Caco-2 (cell line): ENCODE results near the gene HTR1D. TPM values are rescaled to one million over a fixed set of nuclear protein-coding genes. Genes with fewer than 3 reads are reported as not detected.

Source experiments
- BruUV-seq: library from RNA; stranded (reverse); fragments of 400-500 nt; replicated peaks from 2 replicates; lab custom pipeline; 2021; lab: Mats Ljungman, UMichigan
- CTCF ChIA-PET: fragments of 300-600 bp; sonication (Branson Sonifier 250); formaldehyde crosslinking; loops from one replicate; lab custom pipeline; 2022; ENCODE audit warnings: antibody characterized with exemption; lab: Charles Lee
- POLR2A ChIA-PET: fragments of 300-600 bp; sonication (Branson Sonifier 250); formaldehyde crosslinking; loops from one replicate; lab custom pipeline; 2022; ENCODE audit warnings: antibody characterized with exemption; lab: Charles Lee
- DNase-seq, 2 experiments: peaks; one replicate each; pipeline versions ENCODE4 v3.0.0 to v3.0.0-alpha.2; 2020 to 2022
- H3K27me3 ChIP-seq: replicated peaks from 2 replicates; pipeline ENCODE4 v1.6.0; 2011; ENCODE audit warnings: low read length; ENCODE audit not compliant: control insufficient read depth, insufficient read depth
- H3K36me3 ChIP-seq: 2 replicates; pipeline ENCODE4 v1.5.1; 2011; ENCODE audit warnings: low read length; ENCODE audit not compliant: control insufficient read depth, insufficient read depth
- H3K4me1 ChIP-seq: fragments of 250-450 bp; sonication (Bioruptor Pico); 2 replicates; pipeline ENCODE4 v1.5.1; 2020; ENCODE audit warnings: mild to moderate bottlenecking
- H3K4me3 ChIP-seq: 2 replicates; pipeline ENCODE4 v1.5.1; 2011; ENCODE audit warnings: low read depth, mild to moderate bottlenecking, control low read depth, low read length
- H3K9me3 ChIP-seq: fragments of 250-450 bp; sonication (Bioruptor Pico); 2 replicates; pipeline ENCODE4 v1.5.1; 2020; ENCODE audit warnings: mild to moderate bottlenecking, moderate library complexity
- H3K27ac Mint-ChIP-seq: one replicate; pipeline ENCODE4 v1.8.0; 2022; ENCODE audit warnings: mixed read lengths; ENCODE audit not compliant: unreplicated experiment
- H3K27me3 Mint-ChIP-seq: one replicate; pipeline ENCODE4 v1.8.0; 2022; ENCODE audit warnings: mixed read lengths; ENCODE audit not compliant: insufficient read depth, unreplicated experiment
- H3K36me3 Mint-ChIP-seq: one replicate; pipeline ENCODE4 v1.8.0; 2022; ENCODE audit warnings: mild to moderate bottlenecking, mixed read lengths; ENCODE audit not compliant: insufficient read depth, unreplicated experiment
- H3K4me1 Mint-ChIP-seq: one replicate; pipeline ENCODE4 v1.8.0; 2022; ENCODE audit warnings: low read depth, mixed read lengths; ENCODE audit not compliant: unreplicated experiment
- H3K4me3 Mint-ChIP-seq: one replicate; pipeline ENCODE4 v1.8.0; 2022; ENCODE audit warnings: mild to moderate bottlenecking, moderate library complexity, mixed read lengths; ENCODE audit not compliant: unreplicated experiment
- H3K9me3 Mint-ChIP-seq: one replicate; pipeline ENCODE4 v1.8.0; 2022; ENCODE audit warnings: mixed read lengths; ENCODE audit not compliant: unreplicated experiment
- CTCF ChIP-seq, 2 experiments: fragments of 200-600 bp in 1 of 2; IDR thresholded peaks; 1 replicate in 1 of 2; 2 replicates in 1 of 2; pipeline versions ENCODE4 v1.5.1 to v1.8.0; 2011 to 2022; ENCODE audit warnings: antibody characterized with exemption in 1 of 2, control low read depth in 1 of 2, inconsistent platforms in 1 of 2, low read depth in 1 of 2, low read length in 1 of 2, mild to moderate bottlenecking in 1 of 2, moderate library complexity in 1 of 2; ENCODE audit not compliant: insufficient read depth in 1 of 2, severe bottlenecking in 1 of 2, unreplicated experiment in 1 of 2
- intact Hi-C: fragments of 100-400 bp; cut with micrococcal nuclease; formaldehyde crosslinking; loops from one replicate; pipeline ENCODE4 v1.10.0; 2022; ENCODE audit not compliant: unreplicated experiment
- total RNA-seq: library from RNA; stranded (reverse); gene quantifications from 2 replicates; pipeline ENCODE4 v1.2.3, GENCODE V29; 2022

HTR1D gene
- total RNA-seq, 1 experiment from 2014 or later = 8.7 TPM

- POLR2A ChIA-PET = no interaction called here
- Histone ChIP-seq H3K4me1 (peaks cover 4% of the 10 kb centered on the region), H3K36me3 (no peaks in the 10 kb centered on the region; the same call in 1 of the 2 replicates), H3K4me3 (no peak overlapping the region), H3K27me3 (no peaks in the 10 kb centered on the region), H3K9me3 (no peaks in the 10 kb centered on the region)
- no peak overlapping the region for H3K27ac Mint-ChIP-seq
- H3K36me3 Mint-ChIP-seq = no peaks in the 10 kb centered on the region
- peaks cover 6% of the 10 kb centered on the region for H3K4me1 Mint-ChIP-seq
- H3K4me3 Mint-ChIP-seq = no peak overlapping the region
- TF ChIP-seq CTCF (IDR thresholded peaks at IDR 0.05; ENCODE audit: insufficient read depth in 1 of 2, low read depth in 1 of 2, low read length in 1 of 2, severe bottlenecking in 1 of 2, unreplicated experiment in 1 of 2) = no peak
- CTCF ChIA-PET = no interaction called here
- no peaks in the 10 kb centered on the region for H3K27me3 Mint-ChIP-seq
- DNase-seq = no peak
- BruUV-seq = no TSS peak
- intact Hi-C loops = loop anchor here (5.0 kb wide), 1 partner anchor 57 kb away; no protein-coding TSS in a partner anchor
- no peaks in the 10 kb centered on the region for H3K9me3 Mint-ChIP-seq
Measured at GRCh38 chr1:23215291-23215690, 2.0 kb downstream of the HTR1D start.

- H3K4me3 Mint-ChIP-seq = no peak overlapping the region
- TF ChIP-seq CTCF (IDR thresholded peaks at IDR 0.05; ENCODE audit: insufficient read depth in 1 of 2, low read depth in 1 of 2, low read length in 1 of 2, severe bottlenecking in 1 of 2, unreplicated experiment in 1 of 2) = no peak
- Histone ChIP-seq H3K4me1 (peaks cover 4% of the 10 kb centered on the region), H3K27me3 (no peaks in the 10 kb centered on the region), H3K4me3 (no peak overlapping the region), H3K9me3 (no peaks in the 10 kb centered on the region), H3K36me3 (no peaks in the 10 kb centered on the region; the same call in 1 of the 2 replicates)
- CTCF ChIA-PET = no interaction called here
- no peak overlapping the region for H3K27ac Mint-ChIP-seq
- POLR2A ChIA-PET = no interaction called here
- H3K36me3 Mint-ChIP-seq = no peaks in the 10 kb centered on the region
- BruUV-seq = no TSS peak
- H3K27me3 Mint-ChIP-seq = no peaks in the 10 kb centered on the region
- intact Hi-C loops = loop anchor here (5.0 kb wide), 1 partner anchor 58 kb away; no protein-coding TSS in a partner anchor
- DNase-seq = no peak
- no peaks in the 10 kb centered on the region for H3K9me3 Mint-ChIP-seq
- peaks cover 6% of the 10 kb centered on the region for H3K4me1 Mint-ChIP-seq
Measured at GRCh38 chr1:23214640-23215039, 2.7 kb downstream of the HTR1D start.

- H3K4me1 ChIP-seq = peaks cover 4% of the 10 kb centered on the region
- POLR2A ChIA-PET = no interaction called here
- H3K9me3 ChIP-seq = no peaks in the 10 kb centered on the region
- no peaks in the 10 kb centered on the region for H3K27me3 ChIP-seq
- TF ChIP-seq CTCF (IDR thresholded peaks at IDR 0.05; ENCODE audit: insufficient read depth in 1 of 2, low read depth in 1 of 2, low read length in 1 of 2, severe bottlenecking in 1 of 2, unreplicated experiment in 1 of 2) = no peak
- no peaks in the 10 kb centered on the region for H3K27me3 Mint-ChIP-seq
- intact Hi-C loops = no loop called here
- no peak overlapping the region for H3K4me3 ChIP-seq
- no peak for DNase-seq
- BruUV-seq = no TSS peak
- no peaks in the 10 kb centered on the region for H3K36me3 Mint-ChIP-seq
- H3K27ac Mint-ChIP-seq = no peak overlapping the region
- H3K36me3 ChIP-seq = no peaks in the 10 kb centered on the region; the same call in 1 of the 2 replicates
- no peaks in the 10 kb centered on the region for H3K9me3 Mint-ChIP-seq
- peaks cover 6% of the 10 kb centered on the region for H3K4me1 Mint-ChIP-seq
- CTCF ChIA-PET = no interaction called here
- no peak overlapping the region for H3K4me3 Mint-ChIP-seq
Measured at GRCh38 chr1:23211955-23212354, 5.3 kb downstream of the HTR1D start.
